ENCODE data around the gene MAPK8IP2.

Gene MAPK8IP2

DNA sequence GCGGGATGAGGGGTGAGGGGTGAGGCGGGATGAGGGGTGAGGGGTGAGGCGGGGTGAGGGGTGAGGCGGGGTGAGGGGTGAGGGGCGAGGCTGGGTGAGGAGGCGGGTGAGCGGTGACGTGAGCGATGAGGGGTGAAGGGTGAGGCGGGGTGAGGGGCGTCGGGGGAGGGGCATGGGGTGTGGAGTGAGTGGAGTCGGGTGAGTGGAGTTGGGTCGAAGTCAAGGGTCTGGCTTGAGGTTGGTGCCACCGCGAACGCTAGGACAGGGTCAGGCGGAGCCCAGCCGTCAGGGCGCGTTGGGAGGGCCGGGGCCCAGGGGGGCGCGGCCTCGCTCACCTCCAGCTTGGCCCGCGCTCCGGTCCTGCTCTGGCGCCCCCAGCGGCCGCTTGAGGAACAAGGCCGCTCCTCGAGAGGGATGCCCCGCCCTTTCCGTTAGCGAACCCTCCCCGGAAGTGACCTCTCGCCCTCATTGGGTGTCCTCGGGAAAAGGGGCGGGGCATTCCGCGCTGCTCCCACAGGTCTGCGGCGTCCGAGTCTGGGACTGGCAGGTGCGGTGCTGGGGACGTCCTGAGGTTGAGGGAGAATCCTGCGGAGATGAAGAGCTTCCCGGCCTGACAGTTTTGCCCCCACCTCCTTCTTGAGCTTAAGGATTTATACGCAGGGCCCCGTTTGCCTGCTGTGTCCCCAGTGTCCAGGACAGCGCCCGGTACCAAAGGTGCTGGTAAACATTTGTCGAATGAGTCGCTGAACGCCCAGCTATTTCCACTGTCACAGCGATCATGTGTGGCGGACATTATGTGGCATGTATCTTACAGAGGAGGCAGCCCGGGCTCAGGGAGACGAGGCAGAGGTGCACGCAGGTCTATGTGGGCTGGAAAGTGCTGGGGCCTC, 37.8 kb upstream of the MAPK8IP2 start, which contains the start of gene SYCE3:
TSS of gene SYCE3 (minus strand) at position 397 of the 890 bp plus-strand sequence. CDS start 6,514 bp downstream, outside the sequence.
- TF ChIP-seq, protein P1, sequence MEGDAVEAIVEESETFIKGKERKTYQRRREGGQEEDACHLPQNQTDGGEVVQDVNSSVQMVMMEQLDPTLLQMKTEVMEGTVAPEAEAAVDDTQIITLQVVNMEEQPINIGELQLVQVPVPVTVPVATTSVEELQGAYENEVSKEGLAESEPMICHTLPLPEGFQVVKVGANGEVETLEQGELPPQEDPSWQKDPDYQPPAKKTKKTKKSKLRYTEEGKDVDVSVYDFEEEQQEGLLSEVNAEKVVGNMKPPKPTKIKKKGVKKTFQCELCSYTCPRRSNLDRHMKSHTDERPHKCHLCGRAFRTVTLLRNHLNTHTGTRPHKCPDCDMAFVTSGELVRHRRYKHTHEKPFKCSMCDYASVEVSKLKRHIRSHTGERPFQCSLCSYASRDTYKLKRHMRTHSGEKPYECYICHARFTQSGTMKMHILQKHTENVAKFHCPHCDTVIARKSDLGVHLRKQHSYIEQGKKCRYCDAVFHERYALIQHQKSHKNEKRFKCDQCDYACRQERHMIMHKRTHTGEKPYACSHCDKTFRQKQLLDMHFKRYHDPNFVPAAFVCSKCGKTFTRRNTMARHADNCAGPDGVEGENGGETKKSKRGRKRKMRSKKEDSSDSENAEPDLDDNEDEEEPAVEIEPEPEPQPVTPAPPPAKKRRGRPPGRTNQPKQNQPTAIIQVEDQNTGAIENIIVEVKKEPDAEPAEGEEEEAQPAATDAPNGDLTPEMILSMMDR (IDR thresholded peaks at IDR 0.05; ENCODE audit: extremely low read depth, insufficient read depth, missing control alignments) = peak; percentile 90
- in situ Hi-C loops (cut with MboI; ENCODE audit: low pct_unique_long_range_greater_than_20kb, low sequenced_read_pairs, unreplicated experiment) = no loop called here
- peak; percentile 96 for DNase-seq (ENCODE audit: low spot score)

DNA sequence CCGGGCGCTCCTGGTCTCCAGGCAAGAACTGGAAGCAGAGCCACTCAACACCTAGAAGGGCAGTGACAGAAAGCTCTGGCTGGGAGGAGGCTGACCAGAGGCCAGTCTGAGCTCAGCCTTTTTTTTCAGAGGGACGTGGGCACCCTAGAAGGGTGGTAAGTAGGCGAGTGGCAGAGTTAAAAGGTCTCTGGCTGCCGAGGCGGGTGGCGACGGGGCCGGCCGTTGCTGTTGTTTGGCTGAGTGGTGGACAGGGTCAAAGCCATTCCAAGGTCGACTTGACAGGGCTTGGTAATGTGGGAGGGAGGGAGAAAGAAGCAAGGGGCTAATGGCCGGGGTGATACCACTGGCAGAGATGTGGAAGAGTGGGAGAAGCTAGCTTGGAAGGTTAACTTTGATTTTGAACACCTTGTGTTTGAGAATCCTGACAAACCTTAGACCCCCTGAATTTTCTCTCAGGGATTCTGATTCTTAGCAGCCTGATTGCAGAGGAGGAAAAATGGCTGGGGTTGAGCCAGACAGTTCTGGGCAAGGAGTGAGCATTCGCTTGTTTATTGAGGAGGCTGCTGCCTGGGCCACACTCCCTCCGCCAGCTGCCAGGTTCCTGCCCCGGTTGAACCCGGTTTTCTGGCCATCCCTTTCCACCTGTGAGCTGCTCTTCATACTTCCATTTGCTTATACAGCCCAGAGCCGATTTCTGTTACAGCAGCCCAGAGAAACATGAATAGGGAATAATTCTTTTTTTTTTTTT, 37.0 kb upstream of the MAPK8IP2 start:
- DNase-seq (ENCODE audit: low spot score) = no peak
- in situ Hi-C loops (cut with MboI; ENCODE audit: low pct_unique_long_range_greater_than_20kb, low sequenced_read_pairs, unreplicated experiment) = no loop called here
- TF ChIP-seq, protein P1 (IDR thresholded peaks at IDR 0.05; ENCODE audit: extremely low read depth, insufficient read depth, missing control alignments) = no peak

GRCh38 chr22:50564289-50564688, 36.3 kb upstream of the MAPK8IP2 start:
- TF ChIP-seq, protein P1 (IDR thresholded peaks at IDR 0.05; ENCODE audit: extremely low read depth, insufficient read depth, missing control alignments) = no peak
- no peak for DNase-seq (ENCODE audit: low spot score)
- in situ Hi-C loops (cut with MboI; ENCODE audit: low pct_unique_long_range_greater_than_20kb, low sequenced_read_pairs, unreplicated experiment) = no loop called here

GRCh38 chr22:50567721-50568252, 32.8 kb upstream of the MAPK8IP2 start:
- in situ Hi-C loops (cut with MboI; ENCODE audit: low pct_unique_long_range_greater_than_20kb, low sequenced_read_pairs, unreplicated experiment) = no loop called here
- no peak for DNase-seq (ENCODE audit: low spot score)
- TF ChIP-seq, protein P1 (IDR thresholded peaks at IDR 0.05; ENCODE audit: extremely low read depth, insufficient read depth, missing control alignments) = no peak

DNA sequence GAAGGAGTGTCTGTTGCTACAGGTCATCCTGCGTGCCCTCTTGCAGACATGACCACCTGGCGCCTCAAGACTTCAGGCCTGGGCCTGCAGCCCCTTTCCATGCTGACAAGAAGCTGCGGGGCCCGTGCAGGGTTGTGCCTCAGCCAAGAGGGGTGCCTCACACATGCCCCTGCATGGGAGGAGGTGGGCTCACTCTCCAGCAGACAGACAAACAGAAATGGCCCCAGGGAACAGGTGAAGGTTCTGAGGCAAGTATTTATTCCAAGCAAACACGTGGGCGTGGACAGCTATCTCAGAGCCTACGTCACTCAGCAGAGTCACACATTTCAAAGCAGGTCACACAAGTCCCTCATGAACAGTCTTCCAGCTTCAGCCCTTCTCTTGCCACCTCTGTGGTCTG, 32.0 kb upstream of the MAPK8IP2 start:
- TF ChIP-seq, protein P1 (IDR thresholded peaks at IDR 0.05; ENCODE audit: extremely low read depth, insufficient read depth, missing control alignments) = no peak
- no peak for DNase-seq (ENCODE audit: low spot score)
- in situ Hi-C loops (cut with MboI; ENCODE audit: low pct_unique_long_range_greater_than_20kb, low sequenced_read_pairs, unreplicated experiment) = no loop called here

DNA sequence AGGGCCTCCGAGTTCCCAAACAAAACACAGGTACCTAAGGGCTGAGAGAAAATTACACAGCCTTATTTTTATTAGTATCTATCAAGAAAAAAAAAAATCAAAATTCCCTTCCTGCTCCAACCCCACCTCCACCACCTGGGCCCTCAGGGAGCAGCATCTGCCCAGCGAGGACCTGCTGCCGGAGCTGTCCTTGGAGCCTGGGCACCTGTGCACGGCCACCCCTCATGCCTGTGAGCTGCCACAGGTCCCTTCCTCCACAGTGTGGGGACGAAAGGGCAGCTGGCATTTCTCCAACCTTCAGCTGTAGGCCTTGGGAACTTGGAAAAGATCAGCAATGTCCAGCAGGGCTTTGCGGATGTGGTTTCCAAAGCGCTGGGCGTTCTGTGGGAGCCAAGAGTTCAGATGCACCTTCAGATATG, 31.5 kb upstream of the MAPK8IP2 start:
- DNase-seq (ENCODE audit: low spot score) = no peak
- in situ Hi-C loops (cut with MboI; ENCODE audit: low pct_unique_long_range_greater_than_20kb, low sequenced_read_pairs, unreplicated experiment) = no loop called here
- TF ChIP-seq, protein P1 (IDR thresholded peaks at IDR 0.05; ENCODE audit: extremely low read depth, insufficient read depth, missing control alignments) = no peak

Data from GM13977 (cell line).